Hypothalamus (tissue), 51 donors: ENCODE data around the gene SLC38A3.

Experiments
- DNase-seq, 51 donors: peaks; one replicate each; lab custom pipeline; 2025; lab: John Stamatoyannopoulos, UW

The SLC38A3 gene

GRCh38 chr3:50262778-50263177, 57.7 kb downstream of the SLC38A3 start:
- DNase-seq: no peak

DNA sequence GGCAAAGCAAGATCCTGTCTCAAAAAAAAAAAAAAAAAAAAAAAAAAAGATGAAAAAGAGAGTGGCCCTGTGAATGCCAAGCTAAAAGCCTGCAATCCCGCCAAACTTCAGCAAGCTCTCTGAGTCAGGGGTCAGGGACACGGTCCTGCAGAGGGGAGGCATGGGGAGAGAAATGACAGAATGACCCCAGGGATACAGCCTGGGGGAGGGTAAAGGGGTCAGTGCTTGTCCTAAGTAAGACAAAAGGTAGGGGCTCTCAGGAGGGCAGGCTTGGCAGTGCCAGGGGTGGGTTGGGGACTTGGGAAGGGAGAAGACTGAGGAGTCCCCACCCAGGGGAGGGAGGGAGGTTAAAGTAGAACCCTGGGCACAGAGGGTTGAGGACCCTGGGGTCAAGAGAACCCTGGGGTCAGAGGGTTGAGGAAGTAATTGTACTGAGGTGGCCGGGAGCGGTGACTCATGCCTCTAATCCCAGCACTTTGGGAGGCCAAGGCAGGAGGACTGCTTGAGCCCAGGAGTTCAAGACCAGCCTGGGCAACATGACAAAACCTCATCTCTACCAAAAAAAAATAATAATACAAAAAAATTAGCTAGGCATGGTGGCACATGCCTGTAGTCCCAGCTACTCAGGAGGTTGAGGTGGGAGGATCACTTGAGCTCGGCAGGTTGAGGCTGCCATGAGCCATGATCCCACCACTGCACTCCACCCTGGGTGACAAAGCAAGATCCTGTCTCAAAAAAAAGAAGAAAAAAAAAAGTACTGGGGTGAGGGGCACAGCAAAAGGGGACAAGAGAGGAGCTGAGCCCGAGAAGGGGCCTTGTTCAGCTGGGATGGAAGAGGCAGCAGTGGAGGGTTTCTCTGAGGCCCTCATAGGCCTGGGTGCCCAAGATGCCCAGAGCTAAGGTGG, 58.7 kb downstream of the SLC38A3 start:
- peak in 1 of 51 donors; percentile 27 for DNase-seq

DNA sequence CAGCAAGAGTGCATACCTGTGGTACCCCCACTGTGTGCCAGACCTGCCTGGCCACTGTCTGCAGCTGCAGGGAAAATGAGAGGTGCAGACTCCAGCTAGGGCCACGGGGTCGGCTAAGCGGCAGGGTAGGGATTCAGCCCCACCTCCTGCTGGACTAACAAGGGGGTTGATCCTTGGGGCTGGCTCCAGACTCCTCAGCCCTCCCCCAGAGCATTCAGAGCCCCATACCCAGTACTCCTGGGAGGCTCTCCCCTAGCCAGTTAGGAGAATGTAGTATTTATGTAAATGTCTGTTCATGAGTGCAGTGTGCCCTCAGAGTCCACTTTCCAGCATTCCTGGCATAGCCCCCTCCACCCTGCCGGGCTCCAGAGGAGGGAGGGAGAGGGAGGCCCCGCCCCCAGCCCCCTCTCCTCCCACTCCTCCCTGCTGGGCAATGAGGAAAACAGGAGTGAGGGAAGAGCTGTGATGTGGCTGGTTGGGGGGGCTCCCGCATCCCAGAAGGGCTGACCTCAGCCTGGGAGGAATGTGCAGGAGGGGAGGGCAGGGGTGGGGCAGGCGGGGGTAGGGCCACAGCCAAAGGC, 59.4 kb downstream of the SLC38A3 start:
- peak in 43 of 51 donors; percentile 26 to 91 (median 71) for DNase-seq

DNA sequence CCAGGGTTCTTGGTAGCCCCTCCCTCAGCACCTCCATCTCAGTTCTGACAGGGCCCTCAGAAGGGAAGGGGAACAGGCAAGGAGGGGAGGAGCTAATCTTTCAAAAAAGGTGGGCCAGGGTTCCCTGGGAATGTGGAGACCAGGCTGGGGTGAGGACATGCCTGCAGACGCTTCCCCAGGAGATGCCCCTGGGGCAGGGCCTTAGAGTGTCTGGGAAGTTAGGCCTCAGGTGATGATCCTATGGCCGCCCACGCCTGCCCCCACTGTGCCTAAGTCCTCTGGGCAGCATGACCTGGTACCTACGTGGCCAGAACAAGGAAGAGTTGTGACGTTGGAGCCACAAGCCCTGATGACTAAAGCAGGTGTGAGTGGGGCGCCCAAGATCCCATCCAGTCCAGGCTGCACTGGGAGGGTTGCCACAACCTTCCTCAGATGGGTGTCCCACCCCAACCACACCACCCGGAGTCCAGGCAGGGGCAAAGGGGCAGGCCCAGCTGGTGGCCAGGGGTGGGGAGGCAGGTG, 60.0 kb downstream of the SLC38A3 start:
- DNase-seq: peak in 1 of 51 donors; percentile 37

DNA sequence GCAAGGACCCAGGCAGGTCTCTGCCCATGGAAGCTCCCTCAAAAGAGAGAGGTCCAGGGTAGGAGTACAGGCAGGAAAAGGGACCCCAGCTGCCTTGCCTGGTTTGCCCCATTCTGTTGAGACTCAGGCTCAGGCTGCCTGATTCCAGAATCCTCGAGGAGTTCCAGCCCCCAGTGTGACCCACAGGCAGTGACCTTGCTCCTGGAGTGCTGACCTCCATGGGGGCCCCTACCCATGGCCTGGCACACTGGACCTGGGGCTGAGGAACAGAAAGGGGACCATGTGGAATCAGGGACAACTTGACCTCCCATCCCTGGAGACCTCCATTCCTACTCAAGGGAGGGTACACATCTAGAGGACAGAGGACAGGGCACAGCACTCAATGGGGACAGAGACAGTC, 60.5 kb downstream of the SLC38A3 start:
- DNase-seq: peak in 1 of 51 donors; percentile 37

GRCh38 chr3:50266017-50266416, 60.9 kb downstream of the SLC38A3 start:
- no peak for DNase-seq

DNA sequence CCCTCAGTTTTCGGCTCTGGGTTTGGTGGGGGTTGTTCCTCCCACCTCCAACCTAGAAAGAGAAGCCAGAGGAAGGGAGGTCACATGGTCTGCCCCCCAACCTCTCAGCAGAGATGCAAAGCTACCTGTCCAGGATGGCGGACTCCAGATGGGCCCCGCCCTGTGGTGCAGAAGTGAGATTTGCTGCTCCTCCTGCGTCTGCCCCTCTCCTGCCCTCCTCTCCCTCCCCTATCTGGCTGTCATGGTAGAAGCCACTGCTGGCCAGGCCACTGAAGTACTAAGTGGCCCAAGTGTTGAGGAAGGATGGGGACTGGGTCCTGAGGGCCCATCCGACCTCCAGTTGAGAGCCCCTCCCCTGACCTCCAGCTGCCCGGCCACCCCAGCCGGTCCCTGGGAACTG, 61.8 kb downstream of the SLC38A3 start:
- DNase-seq: no peak

- DNase-seq: peak in 47 of 51 donors; percentile 19 to 84 (median 60)
These were observed 62.3 kb downstream of the SLC38A3 start for GRCh38 chr3:50267280-50267913.

- peak in 1 of 51 donors; percentile 38 for DNase-seq
These were observed 63.2 kb downstream of the SLC38A3 start for GRCh38 chr3:50268276-50268675.

DNA sequence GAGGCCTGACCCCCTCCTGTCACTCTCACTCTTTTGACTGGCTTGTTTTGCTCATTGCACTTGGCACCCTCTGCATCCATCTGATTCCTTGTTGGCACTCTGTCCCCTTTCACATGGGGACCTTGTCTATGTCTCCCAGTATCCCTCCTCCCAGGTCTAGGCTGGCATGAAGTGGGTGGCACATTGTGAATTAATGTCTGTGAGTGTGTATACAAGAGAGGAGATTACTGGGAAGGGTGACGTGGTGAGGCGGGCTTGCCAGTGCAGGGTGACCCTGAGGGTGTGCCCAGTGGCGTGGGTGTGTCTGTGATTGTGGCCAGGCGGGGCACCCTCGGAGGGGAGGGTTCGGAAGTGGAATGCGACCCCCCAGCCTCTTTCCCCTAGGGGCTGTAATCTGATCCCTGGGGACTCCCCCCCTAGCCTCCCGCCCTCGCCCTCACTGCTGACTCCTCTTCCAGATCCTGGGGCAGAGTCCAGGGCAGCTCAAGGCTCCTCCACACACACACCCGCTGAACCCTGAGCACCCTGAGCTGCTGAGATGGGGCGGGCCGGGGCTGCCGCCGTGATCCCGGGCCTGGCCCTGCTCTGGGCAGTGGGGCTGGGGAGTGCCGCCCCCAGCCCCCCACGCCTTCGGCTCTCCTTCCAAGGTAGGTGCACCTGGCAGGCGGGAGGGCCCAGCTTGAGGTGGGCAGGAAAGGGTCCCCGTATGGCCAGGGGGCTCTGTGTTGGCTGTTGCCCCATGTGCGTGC, 63.8 kb downstream of the SLC38A3 start, which contains the start of gene SEMA3B:
TSS of gene SEMA3B (plus strand) at position 445 of the 749 bp plus-strand sequence. CDS start at position 539, 94 bp downstream.
- peak in 30 of 51 donors; percentile 24 to 78 (median 48) for DNase-seq

- DNase-seq: no peak
These were observed 64.4 kb downstream of the SLC38A3 start for GRCh38 chr3:50269460-50269859.

DNA sequence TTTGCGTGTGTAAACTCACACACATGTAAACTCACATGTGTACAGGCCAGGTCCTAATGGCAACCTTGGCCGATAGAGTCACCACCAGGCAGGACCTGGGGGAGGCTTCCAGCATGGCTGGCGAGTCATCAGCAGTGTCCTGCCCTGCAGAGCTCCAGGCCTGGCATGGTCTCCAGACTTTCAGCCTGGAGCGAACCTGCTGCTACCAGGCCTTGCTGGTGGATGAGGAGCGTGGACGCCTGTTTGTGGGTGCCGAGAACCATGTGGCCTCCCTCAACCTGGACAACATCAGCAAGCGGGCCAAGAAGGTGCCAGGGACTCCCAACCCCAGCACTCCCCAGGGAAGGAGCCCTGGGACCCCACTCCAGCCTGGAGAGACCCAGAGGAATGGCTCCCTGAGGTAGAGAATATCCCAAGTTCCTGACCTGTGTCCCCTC, 64.9 kb downstream of the SLC38A3 start:
- DNase-seq: peak in 2 of 51 donors; percentile 26 to 33

DNA sequence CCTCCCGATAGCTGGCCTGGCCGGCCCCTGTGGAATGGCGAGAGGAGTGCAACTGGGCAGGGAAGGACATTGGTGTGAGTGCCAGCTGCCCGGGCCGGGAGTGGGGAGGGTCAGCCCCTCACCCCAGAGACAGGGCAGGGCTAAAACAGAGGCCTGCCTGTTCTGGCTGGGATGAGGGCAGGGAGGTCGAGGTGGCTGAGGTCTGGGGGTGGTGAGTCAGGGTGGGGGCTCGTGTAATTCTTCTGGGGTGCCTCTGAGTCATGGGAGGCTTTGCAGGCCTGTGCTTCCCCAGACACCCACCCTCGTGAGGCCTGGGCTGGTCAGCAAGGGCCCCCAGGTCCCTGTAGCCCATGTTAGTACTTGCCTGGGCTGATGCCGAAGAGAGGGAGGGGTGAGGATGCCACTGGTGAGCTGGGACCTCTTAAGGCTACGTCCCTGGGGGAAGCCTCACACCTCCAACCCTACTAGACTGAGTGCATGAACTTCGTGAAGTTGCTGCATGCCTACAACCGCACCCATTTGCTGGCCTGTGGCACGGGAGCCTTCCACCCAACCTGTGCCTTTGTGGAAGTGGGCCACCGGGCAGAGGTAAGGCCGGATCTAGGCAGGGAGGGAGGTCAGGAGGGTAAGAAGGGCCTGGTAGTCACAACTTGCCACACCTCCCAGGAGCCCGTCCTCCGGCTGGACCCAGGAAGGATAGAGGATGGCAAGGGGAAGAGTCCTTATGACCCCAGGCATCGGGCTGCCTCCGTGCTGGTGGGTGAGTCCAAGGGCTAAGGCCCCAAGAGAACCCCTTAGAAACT, 65.6 kb downstream of the SLC38A3 start:
- peak in 9 of 51 donors; percentile 9 to 34 (median 28) for DNase-seq
